GM19372 (cell line): ENCODE measurements around the gene CCRL2.

Source experiments
- ATAC-seq: cut with Tn5 transposase; IDR thresholded peaks from one replicate; pipeline ENCODE4 v1.9.1; 2021; ENCODE audit warnings: mild to moderate bottlenecking, low read depth, moderate library complexity; ENCODE audit not compliant: unreplicated experiment

The CCRL2 gene

GRCh38 chr3:46406788-46407611 is at the start of gene CCRL2, which contains the start of gene CCR5AS:
Gene CCRL2, plus strand, starts transcription at chr3:46407259. Its CDS starts 821 bp downstream, at chr3:46408080.
Gene CCR5AS, minus strand, starts transcription at chr3:46407066.
- no peak for ATAC-seq

GRCh38 chr3:46358466-46358865 is 48.6 kb upstream of the CCRL2 start:
- no peak for ATAC-seq

GRCh38 chr3:46359733-46360493 is 47.1 kb upstream of the CCRL2 start:
- ATAC-seq: no peak

- ATAC-seq: no peak
Observed at GRCh38 chr3:46360907-46361306, 46.2 kb upstream of the CCRL2 start.

- no peak for ATAC-seq
Observed at GRCh38 chr3:46361408-46362283, 45.4 kb upstream of the CCRL2 start.

GRCh38 chr3:46365041-46365440 is 42.0 kb upstream of the CCRL2 start:
- no peak for ATAC-seq

GRCh38 chr3:46365737-46366524 is 41.1 kb upstream of the CCRL2 start:
- ATAC-seq: no peak

- ATAC-seq: no peak
Observed at GRCh38 chr3:46367811-46368210, 39.2 kb upstream of the CCRL2 start.

- ATAC-seq: no peak
Observed at GRCh38 chr3:46368569-46368968, 38.5 kb upstream of the CCRL2 start.

GRCh38 chr3:46369151-46369550 is 37.9 kb upstream of the CCRL2 start:
- ATAC-seq: no peak

- no peak for ATAC-seq
Observed at GRCh38 chr3:46369675-46370132, 37.4 kb upstream of the CCRL2 start.

GRCh38 chr3:46370839-46371518 is 36.1 kb upstream of the CCRL2 start, which contains the start of gene CCR5:
Gene CCR5, plus strand, starts transcription at chr3:46370946. Its CDS starts 1,957 bp downstream, at chr3:46372903.
- ATAC-seq: no peak

GRCh38 chr3:46371519-46372340 is 35.3 kb upstream of the CCRL2 start:
- no peak for ATAC-seq

GRCh38 chr3:46372492-46373359 is 34.3 kb upstream of the CCRL2 start:
- no peak for ATAC-seq

GRCh38 chr3:46374755-46375154 is 32.3 kb upstream of the CCRL2 start:
- ATAC-seq: no peak

GRCh38 chr3:46375218-46375617 is 31.8 kb upstream of the CCRL2 start:
- ATAC-seq: no peak

GRCh38 chr3:46375814-46376213 is 31.2 kb upstream of the CCRL2 start:
- ATAC-seq: no peak
